ENCODE measurements around the gene EBF3.

- TF ChIP-seq, protein P1, sequence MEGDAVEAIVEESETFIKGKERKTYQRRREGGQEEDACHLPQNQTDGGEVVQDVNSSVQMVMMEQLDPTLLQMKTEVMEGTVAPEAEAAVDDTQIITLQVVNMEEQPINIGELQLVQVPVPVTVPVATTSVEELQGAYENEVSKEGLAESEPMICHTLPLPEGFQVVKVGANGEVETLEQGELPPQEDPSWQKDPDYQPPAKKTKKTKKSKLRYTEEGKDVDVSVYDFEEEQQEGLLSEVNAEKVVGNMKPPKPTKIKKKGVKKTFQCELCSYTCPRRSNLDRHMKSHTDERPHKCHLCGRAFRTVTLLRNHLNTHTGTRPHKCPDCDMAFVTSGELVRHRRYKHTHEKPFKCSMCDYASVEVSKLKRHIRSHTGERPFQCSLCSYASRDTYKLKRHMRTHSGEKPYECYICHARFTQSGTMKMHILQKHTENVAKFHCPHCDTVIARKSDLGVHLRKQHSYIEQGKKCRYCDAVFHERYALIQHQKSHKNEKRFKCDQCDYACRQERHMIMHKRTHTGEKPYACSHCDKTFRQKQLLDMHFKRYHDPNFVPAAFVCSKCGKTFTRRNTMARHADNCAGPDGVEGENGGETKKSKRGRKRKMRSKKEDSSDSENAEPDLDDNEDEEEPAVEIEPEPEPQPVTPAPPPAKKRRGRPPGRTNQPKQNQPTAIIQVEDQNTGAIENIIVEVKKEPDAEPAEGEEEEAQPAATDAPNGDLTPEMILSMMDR (IDR thresholded peaks at IDR 0.05): no peak
- TF ChIP-seq TCF7L2 (IDR thresholded peaks at IDR 0.05; ENCODE audit: low read depth, low read length): no peak
Measured at GRCh38 chr10:129875993-129876726, 87.9 kb downstream of the EBF3 start.
